HepG2 (cell line): ENCODE results near the gene CDT1. TPM values are rescaled to one million over a fixed set of nuclear protein-coding genes. Genes with fewer than 3 reads are reported as not detected.
A peak's percentile ranks its signal among the peaks of the same experiment; 100 is the strongest.

Source experiments
- ATAC-seq: fragments of 200-7000 bp; cut with Tn5 transposase; 3 replicates; pipeline ENCODE4 v1.9.1; 2020; ENCODE audit warnings: mild to moderate bottlenecking, moderate library complexity
- BruUV-seq: library from RNA; stranded (reverse); fragments of 400-500 nt; replicated peaks from 2 replicates; lab custom pipeline; 2021; lab: Mats Ljungman, UMichigan
- CTCF ChIA-PET: fragments of 300-600 bp; formaldehyde crosslinking; extraction: SDS; loops from one replicate; lab custom pipeline; 2021; ENCODE audit warnings: low total read pairs, inconsistent platforms, low intra/inter-chr PET ratio; lab: Yijun Ruan, JAX
- POLR2A ChIA-PET: fragments of 350-600 bp; sonication (Branson Sonifier 250); formaldehyde crosslinking; loops from one replicate; lab custom pipeline; 2020; ENCODE audit warnings: antibody characterized with exemption, inconsistent platforms; lab: Yijun Ruan, JAX
- DNase-seq: peaks from one replicate; pipeline ENCODE4 v3.0.0-alpha.2; 2015; ENCODE audit warnings: low spot score
- FAIRE-seq: peaks from 3 replicates; lab custom pipeline; 2011; peaks lifted over from hg19 to GRCh38; lab: Jason Lieb, UNC
- H2AFZ ChIP-seq: one replicate; pipeline ENCODE4 v1.6.1; 2011; ENCODE audit warnings: low read length, inconsistent platforms
- H3K27ac ChIP-seq: fragments of 300-600 bp; 3 replicates; pipeline ENCODE4 v1.8.0; 2011; ENCODE audit warnings: mixed run types, mild to moderate bottlenecking, mixed read lengths, low read length, inconsistent platforms; ENCODE audit not compliant: insufficient read depth; ENCODE audit errors: extremely low read length
- H3K27me3 ChIP-seq, 2 experiments: fragments of 200-600 bp in 1 of 2; 2 replicates in 1 of 2; 3 replicates in 1 of 2; pipeline versions ENCODE4 v1.6.0 to v1.8.0; 2011; ENCODE audit warnings: low read length in 2 of 2, mild to moderate bottlenecking in 2 of 2, moderate library complexity in 2 of 2, inconsistent platforms in 1 of 2; ENCODE audit not compliant: insufficient read depth in 2 of 2, control insufficient read depth in 1 of 2
- H3K36me3 ChIP-seq, 2 experiments: fragments of 200-600 bp in 1 of 2; replicated peaks in 1 of 2; 2 replicates in 1 of 2; 3 replicates in 1 of 2; pipeline versions ENCODE4 v1.5.1 to v1.8.0; 2011; ENCODE audit warnings: low read length in 2 of 2, inconsistent platforms in 1 of 2; ENCODE audit not compliant: insufficient read depth in 2 of 2, control insufficient read depth in 1 of 2
- H3K4me1 ChIP-seq: 2 replicates; pipeline ENCODE4 v1.5.1; 2012; ENCODE audit warnings: low read length, inconsistent platforms; ENCODE audit not compliant: insufficient read depth
- H3K4me2 ChIP-seq: 2 replicates; pipeline ENCODE4 v1.6.0; 2011; ENCODE audit warnings: low read depth, low read length, inconsistent platforms
- H3K4me3 ChIP-seq, 3 experiments: fragments of 200-600 bp in 1 of 3; sonication (generic), shearing (Covaris generic) in 1 of 3; replicated peaks in 1 of 3; 2 replicates each; pipeline ENCODE4 v1.5.1; 2011 to 2016; ENCODE audit warnings: low read length in 3 of 3, inconsistent platforms in 2 of 3, low read depth in 2 of 3, mild to moderate bottlenecking in 2 of 3, control low read depth in 1 of 3, mixed read lengths in 1 of 3; ENCODE audit not compliant: insufficient read depth in 1 of 3
- H3K79me2 ChIP-seq: one replicate; pipeline ENCODE4 v1.6.1; 2011; ENCODE audit warnings: low read length, inconsistent platforms; ENCODE audit not compliant: insufficient read depth
- H3K9ac ChIP-seq: 2 replicates; pipeline ENCODE4 v1.6.0; 2011; ENCODE audit warnings: mild to moderate bottlenecking, low read depth, low read length, inconsistent platforms; ENCODE audit not compliant: insufficient read depth
- H3K9me3 ChIP-seq: 2 replicates; pipeline ENCODE4 v1.5.1; 2012; ENCODE audit warnings: mild to moderate bottlenecking, low read length
- H4K20me1 ChIP-seq: 2 replicates; pipeline ENCODE4 v1.6.0; 2011; ENCODE audit warnings: inconsistent platforms, mild to moderate bottlenecking, low read length, moderate library complexity; ENCODE audit not compliant: insufficient read depth
- CBX1 ChIP-seq: IDR thresholded peaks from one replicate; pipeline ENCODE4 v1.6.1; 2016; ENCODE audit warnings: antibody characterized with exemption, low read depth
- ESRRA ChIP-seq: sonication (generic); formaldehyde crosslinking; IDR thresholded peaks from 2 replicates; pipeline ENCODE4 v1.5.1; 2020; ENCODE audit warnings: mild to moderate bottlenecking, low read depth, missing genetic modification reagents
- FOXP1 ChIP-seq, 2 experiments: fragments of 450-650 bp in 1 of 2; IDR thresholded peaks; 2 replicates each; pipeline ENCODE4 v1.6.1; 2017 to 2018; ENCODE audit warnings: antibody characterized with exemption in 1 of 2
- HCFC1 ChIP-seq: fragments of 150-350 bp; IDR thresholded peaks from 2 replicates; pipeline ENCODE4 v1.6.1; 2014; ENCODE audit warnings: low read depth, low read length
- RBFOX2 ChIP-seq: fragments of 200-400 bp; formaldehyde crosslinking; IDR thresholded peaks from 2 replicates; pipeline ENCODE4 v1.6.1; 2017; ENCODE audit warnings: low read depth, mild to moderate bottlenecking, low read length
- RNF2 ChIP-seq: fragments of 450-650 bp; conservative IDR thresholded peaks from 2 replicates; pipeline ENCODE4 v1.6.1; 2016; ENCODE audit warnings: low read depth
- RORA ChIP-seq: sonication (generic); formaldehyde crosslinking; IDR thresholded peaks from 2 replicates; pipeline ENCODE4 v1.5.0; 2020; ENCODE audit warnings: mild to moderate bottlenecking, missing genetic modification reagents, moderate library complexity
- SUZ12 ChIP-seq: fragments of 150-350 bp; IDR thresholded peaks from 2 replicates; pipeline ENCODE4 v1.6.1; 2014; ENCODE audit warnings: low read depth, low read length
- ZBTB21 ChIP-seq: sonication (generic); formaldehyde crosslinking; IDR thresholded peaks from 2 replicates; pipeline ENCODE4 v1.4.0; 2020; ENCODE audit warnings: missing genetic modification reagents
- ZMAT3 ChIP-seq: sonication (generic); formaldehyde crosslinking; conservative IDR thresholded peaks from 2 replicates; pipeline ENCODE4 v1.7.0; 2021; ENCODE audit warnings: missing genetic modification reagents
- ZNF121 ChIP-seq: sonication (generic); formaldehyde crosslinking; IDR thresholded peaks from 2 replicates; pipeline ENCODE4 v1.5.0; 2020; ENCODE audit warnings: mild to moderate bottlenecking, missing genetic modification reagents
- ZNF234 ChIP-seq: sonication (generic); formaldehyde crosslinking; conservative IDR thresholded peaks from 2 replicates; pipeline ENCODE4 v1.5.1; 2020; ENCODE audit warnings: mild to moderate bottlenecking, missing genetic modification reagents
- ZNF263 ChIP-seq: sonication (generic); formaldehyde crosslinking; IDR thresholded peaks from 2 replicates; pipeline ENCODE4 v1.4.0; 2020; ENCODE audit warnings: missing genetic modification reagents
- ZNF670 ChIP-seq: sonication (generic); formaldehyde crosslinking; IDR thresholded peaks from 2 replicates; pipeline ENCODE4 v1.8.0; 2022; ENCODE audit warnings: mild to moderate bottlenecking, missing genetic modification reagents, borderline replicate concordance
- WGBS: methylation state at CpG from one replicate; pipeline ENCODE4 v1.1.6; 2017; ENCODE audit warnings: low lambda C conversion rate; 5-methylcytosine and 5-hydroxymethylcytosine counted together
- in situ Hi-C: cut with HindIII; loops from 2 replicates; pipeline ENCODE4 v1.10.0; 2017; ENCODE audit warnings: low pct_unique_long_range_greater_than_20kb; ENCODE audit not compliant: extremely low pct_ligation_motif_present
- intact Hi-C: fragments of 100-400 bp; cut with micrococcal nuclease; formaldehyde crosslinking; loops from one replicate; pipeline ENCODE4 v1.10.0; 2022; ENCODE audit not compliant: unreplicated experiment
- polyA plus RNA-seq, 8 experiments: library from polyadenylated mRNA; depleted of rRNA in 3 of 8; stranded (reverse) in 7 of 8; unstranded in 1 of 8; fragments of >200 nt; fragmentation: Illumina TruSeq in 4 of 8; extraction: Trizol in 4 of 8; gene quantifications; 2 replicates each; pipeline versions ENCODE4 v1.2.1 to v1.2.3, GENCODE V29; 2011 to 2016; ENCODE audit warnings: low read depth in 4 of 8, missing spikeins in 1 of 8, mixed read lengths in 1 of 8; ENCODE audit not compliant: insufficient read depth in 1 of 8
- total RNA-seq, 5 experiments: library from RNA; depleted of rRNA; stranded (reverse); fragments of >200 nt; fragmentation: Illumina TruSeq; extraction: Trizol; gene quantifications; 2 replicates each; pipeline ENCODE4 v1.2.3, GENCODE V29; 2016; ENCODE audit warnings: low read depth in 1 of 5
- TF ChIP-seq, protein P1 (sequence below): sonication (generic); formaldehyde crosslinking; IDR thresholded peaks from 2 replicates; pipeline ENCODE4 v1.4.0; 2020; ENCODE audit warnings: missing genetic modification reagents, low read depth, mild to moderate bottlenecking, borderline replicate concordance
- TF ChIP-seq, protein P2 (sequence below): sonication (generic); formaldehyde crosslinking; IDR thresholded peaks from 2 replicates; pipeline ENCODE4 v1.5.1; 2020; ENCODE audit warnings: mild to moderate bottlenecking, missing genetic modification reagents, borderline replicate concordance

CDT1 gene
- total and polyA plus RNA-seq, 2 of the 13 experiments (the other 11 are each of a cell fraction or from before 2014, with no cell fraction given): 23.1 to 23.8 TPM

DNA sequence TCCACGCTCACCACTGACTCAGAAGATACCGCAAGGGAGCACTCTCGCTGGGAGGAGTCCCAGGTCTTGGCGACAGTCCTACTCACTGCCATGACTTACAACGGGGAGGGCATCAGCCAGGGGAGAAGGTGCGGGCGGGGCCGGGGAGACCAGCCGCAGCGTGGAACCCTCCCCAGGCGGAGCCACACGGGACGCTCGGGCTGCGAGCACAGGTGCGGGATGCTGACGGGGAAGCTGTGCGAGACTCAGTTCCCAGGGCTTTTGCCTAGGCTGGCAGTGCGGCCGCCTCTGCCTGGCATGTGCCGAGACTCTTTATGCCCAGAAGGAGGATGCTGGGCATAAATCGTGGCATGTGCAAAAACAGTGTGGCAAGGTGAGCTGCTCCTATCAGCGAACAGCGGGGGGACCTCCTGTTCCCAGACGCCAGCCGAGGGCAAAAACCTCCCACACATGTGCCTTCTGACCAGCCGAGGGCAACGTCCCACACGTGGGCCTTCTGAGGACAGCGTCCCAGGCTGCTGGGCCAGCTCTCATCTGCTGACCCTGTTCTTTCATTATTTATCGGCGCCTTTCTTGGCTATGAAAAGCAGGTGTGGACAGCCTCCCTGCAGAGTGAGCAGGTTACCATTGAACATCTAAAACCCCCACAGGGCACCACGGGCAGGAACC is 47.1 kb downstream of the CDT1 start:
- ChIA-PET POLR2A (no interaction called here), CTCF (no interaction called here)
- no peak overlapping the region for H2AFZ ChIP-seq
- H3K4me3 ChIP-seq: no peak overlapping the region
- H3K4me2 ChIP-seq: no peak overlapping the region
- no peak overlapping the region for H3K9ac ChIP-seq
- no TSS peak for BruUV-seq
- intact Hi-C loops: no loop called here
- TF ChIP-seq ZNF121: no peak
- TF ChIP-seq, protein P1, sequence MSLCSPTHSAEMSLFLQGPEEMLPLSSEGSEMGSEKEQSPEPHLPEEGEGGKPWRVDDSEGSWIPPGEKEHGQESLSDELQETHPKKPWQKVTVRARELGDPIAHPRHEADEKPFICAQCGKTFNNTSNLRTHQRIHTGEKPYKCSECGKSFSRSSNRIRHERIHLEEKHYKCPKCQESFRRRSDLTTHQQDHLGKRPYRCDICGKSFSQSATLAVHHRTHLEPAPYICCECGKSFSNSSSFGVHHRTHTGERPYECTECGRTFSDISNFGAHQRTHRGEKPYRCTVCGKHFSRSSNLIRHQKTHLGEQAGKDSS (CRISPR knock-in tag): no peak
- TF ChIP-seq ZNF263 (CRISPR knock-in tag): peak; percentile 71
- in situ Hi-C loops: no loop called here
- DNase-seq (no peak), ATAC-seq (no peak), FAIRE-seq (no peak)
- 91% methylated on average over 26 of the region's 33 CpGs for WGBS
- no peaks in the 10 kb centered on the region for H3K27me3 ChIP-seq
- H3K79me2 ChIP-seq: no peaks in the 10 kb centered on the region
- peaks cover 0 to 3% of the 10 kb centered on the region in 2 experiments; a peak in 2 of 5 replicates for H3K36me3 ChIP-seq
- peaks cover 1% of the 10 kb centered on the region for H3K4me1 ChIP-seq
- H3K27ac ChIP-seq: no peak overlapping the region
- H3K9me3 ChIP-seq: no peaks in the 10 kb centered on the region
- H4K20me1 ChIP-seq: peaks cover 3% of the 10 kb centered on the region; the same call in 1 of the 2 replicates

DNA sequence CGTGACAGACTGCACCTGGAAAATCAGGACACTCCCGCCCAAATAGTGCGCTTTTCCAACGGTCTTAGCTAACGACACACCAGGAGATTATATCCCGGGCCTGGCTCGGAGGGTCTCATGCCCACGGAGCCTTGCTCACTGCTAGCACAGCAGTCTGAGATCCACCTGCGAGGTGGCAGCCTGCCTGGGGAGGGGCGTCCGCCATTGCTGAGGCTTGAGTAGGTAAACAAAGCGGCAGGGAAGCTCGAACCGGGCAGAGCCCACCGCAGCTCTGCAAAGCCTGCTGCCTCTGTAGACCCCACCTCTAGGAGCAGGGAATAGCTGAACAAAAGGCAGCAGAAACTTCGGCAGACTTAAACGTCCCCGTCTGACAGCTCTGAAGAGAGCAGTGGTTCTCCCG is 48.0 kb downstream of the CDT1 start:
- BruUV-seq: no TSS peak
- 88% methylated on average over 16 of the region's 19 CpGs for WGBS
- in situ Hi-C loops (no loop called here), intact Hi-C loops (no loop called here)
- FAIRE-seq (no peak), DNase-seq (no peak), ATAC-seq (no peak)
- Histone ChIP-seq H3K9ac (no peak overlapping the region), H3K36me3 (peaks cover 0 to 3% of the 10 kb centered on the region in 2 experiments; a peak in 1 of 5 replicates), H3K9me3 (no peaks in the 10 kb centered on the region), H3K4me2 (no peak overlapping the region), H2AFZ (no peak overlapping the region), H3K27me3 (no peaks in the 10 kb centered on the region), H3K4me3 (no peak overlapping the region), H3K4me1 (peaks cover 6% of the 10 kb centered on the region), H3K27ac (no peak overlapping the region), H4K20me1 (peaks cover 3% of the 10 kb centered on the region; the same call in 1 of the 2 replicates), H3K79me2 (no peaks in the 10 kb centered on the region)
- CTCF ChIA-PET: no interaction called here
- POLR2A ChIA-PET: no interaction called here
- TF ChIP-seq RNF2 (no peak), HCFC1 (no peak), ZNF670 (CRISPR knock-in tag) (no peak), CBX1 (no peak), FOXP1 (IDR thresholded peaks at IDR 0.05) (no peak), FOXP1 (CRISPR knock-in tag; IDR thresholded peaks at IDR 0.05) (no peak), ZBTB21 (CRISPR knock-in tag) (no peak), RBFOX2 (no peak), RORA (CRISPR knock-in tag) (no peak), ZMAT3 (CRISPR knock-in tag) (no peak), SUZ12 (no peak), ZNF234 (no peak), ESRRA (CRISPR knock-in tag) (no peak)
- TF ChIP-seq, protein P2, sequence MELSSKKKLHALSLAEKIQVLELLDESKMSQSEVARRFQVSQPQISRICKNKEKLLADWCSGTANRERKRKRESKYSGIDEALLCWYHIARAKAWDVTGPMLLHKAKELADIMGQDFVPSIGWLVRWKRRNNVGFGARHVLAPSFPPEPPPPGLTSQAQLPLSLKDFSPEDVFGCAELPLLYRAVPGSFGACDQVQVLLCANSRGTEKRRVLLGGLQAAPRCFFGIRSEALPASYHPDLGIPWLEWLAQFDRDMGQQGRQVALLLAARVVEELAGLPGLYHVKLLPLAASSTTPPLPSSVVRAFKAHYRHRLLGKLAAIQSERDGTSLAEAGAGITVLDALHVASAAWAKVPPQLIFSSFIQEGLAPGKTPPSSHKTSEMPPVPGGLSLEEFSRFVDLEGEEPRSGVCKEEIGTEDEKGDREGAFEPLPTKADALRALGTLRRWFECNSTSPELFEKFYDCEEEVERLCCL (CRISPR knock-in tag): no peak
